Activated CD8-positive, alpha-beta memory T cell treated with anti-CD3 and anti-CD28 coated beads, Interleukin-2, amount 50 U/mL, for 4 hours (primary cell): ENCODE results near the gene BTBD9.

ENCODE experiments used
- DNase-seq: peaks from one replicate; pipeline ENCODE4 v3.0.0-alpha.2; 2020

BTBD9 gene

GRCh38 chr6:38154731-38155130 lies 485.0 kb downstream of the BTBD9 start:
- DNase-seq = no peak

GRCh38 chr6:38153798-38154345 lies 485.9 kb downstream of the BTBD9 start:
- DNase-seq = no peak

GRCh38 chr6:38153076-38153797 lies 486.5 kb downstream of the BTBD9 start:
- DNase-seq = no peak

- no peak for DNase-seq
Measured at GRCh38 chr6:38152620-38153019, 487.1 kb downstream of the BTBD9 start.

GRCh38 chr6:38151580-38152500 lies 487.9 kb downstream of the BTBD9 start:
- DNase-seq = no peak

GRCh38 chr6:38150681-38151296 lies 488.9 kb downstream of the BTBD9 start:
- DNase-seq = no peak

- DNase-seq = no peak
Measured at GRCh38 chr6:38150021-38150420, 489.7 kb downstream of the BTBD9 start.

GRCh38 chr6:38149531-38149930 lies 490.2 kb downstream of the BTBD9 start:
- no peak for DNase-seq

GRCh38 chr6:38148606-38149005 lies 491.1 kb downstream of the BTBD9 start:
- DNase-seq = no peak

GRCh38 chr6:38146734-38147027 lies 493.0 kb downstream of the BTBD9 start:
- DNase-seq = no peak

- DNase-seq = no peak
Measured at GRCh38 chr6:38146021-38146733, 493.6 kb downstream of the BTBD9 start.

- no peak for DNase-seq
Measured at GRCh38 chr6:38144365-38144945, 495.3 kb downstream of the BTBD9 start.

- no peak for DNase-seq
Measured at GRCh38 chr6:38143191-38144150, 496.3 kb downstream of the BTBD9 start.

- DNase-seq = no peak
Measured at GRCh38 chr6:38142178-38142902, 497.4 kb downstream of the BTBD9 start.

GRCh38 chr6:38141716-38142115 lies 498.0 kb downstream of the BTBD9 start:
- DNase-seq = no peak

GRCh38 chr6:38141085-38141484 lies 498.6 kb downstream of the BTBD9 start:
- no peak for DNase-seq

- DNase-seq = no peak
Measured at GRCh38 chr6:38138374-38138773, 501.4 kb downstream of the BTBD9 start.

- no peak for DNase-seq
Measured at GRCh38 chr6:38137608-38138265, 502.0 kb downstream of the BTBD9 start.

- DNase-seq = no peak
Measured at GRCh38 chr6:38136547-38136946, 503.2 kb downstream of the BTBD9 start.

GRCh38 chr6:38134704-38135088 lies 505.0 kb downstream of the BTBD9 start:
- DNase-seq = no peak
